Kidney (tissue), 14 donors: Measurements from ENCODE around the gene MFNG. TPM values are rescaled to one million over a fixed set of nuclear protein-coding genes. Genes with fewer than 3 reads are reported as not detected.

ENCODE experiments used
- DNase-seq, 5 donors: peaks; one replicate each; pipeline ENCODE4 v3.0.0-alpha.2; 2013 to 2020
- FAIRE-seq: peaks from 2 replicates; lab custom pipeline; 2012; peaks lifted over from hg19 to GRCh38; lab: Jason Lieb, UNC
- H3K27ac ChIP-seq, 2 donors: one replicate each; pipeline ENCODE4 v1.7.0; 2013; ENCODE audit warnings: low read depth in 2 of 2, low read length in 2 of 2, inconsistent platforms in 1 of 2
- H3K27me3 ChIP-seq: one replicate; pipeline ENCODE4 v1.7.1; 2013; ENCODE audit warnings: low read length, inconsistent platforms; ENCODE audit not compliant: control insufficient read depth, insufficient read depth
- H3K36me3 ChIP-seq, 3 donors: one replicate each; pipeline versions ENCODE4 v1.7.0 to v1.7.1; 2013; ENCODE audit warnings: low read length in 3 of 3, control low read depth in 1 of 3, inconsistent platforms in 1 of 3; ENCODE audit not compliant: insufficient read depth in 3 of 3, control insufficient read depth in 2 of 3
- H3K4me1 ChIP-seq, 3 donors: one replicate each; pipeline versions ENCODE4 v1.7.0 to v1.7.1; 2013; ENCODE audit warnings: low read length in 3 of 3, inconsistent platforms in 1 of 3, low read depth in 1 of 3; ENCODE audit not compliant: control insufficient read depth in 2 of 3, insufficient read depth in 2 of 3
- H3K4me3 ChIP-seq, 3 donors: one replicate each; pipeline versions ENCODE4 v1.7.0 to v1.8.1; 2013; ENCODE audit warnings: low read length in 3 of 3, control low read depth in 1 of 3, inconsistent platforms in 1 of 3
- H3K9ac ChIP-seq, 3 donors: one replicate each; pipeline versions ENCODE4 v1.7.0 to v1.7.1; 2013; ENCODE audit warnings: low read length in 3 of 3, control low read depth in 1 of 3, inconsistent platforms in 1 of 3
- H3K9me3 ChIP-seq, 3 donors: one replicate each; pipeline versions ENCODE4 v1.7.0 to v1.7.1; 2013; ENCODE audit warnings: low read length in 3 of 3, control low read depth in 1 of 3, inconsistent platforms in 1 of 3; ENCODE audit not compliant: control insufficient read depth in 2 of 3, insufficient read depth in 1 of 3
- CTCF ChIP-seq: IDR thresholded peaks from 3 replicates; pipeline ENCODE4 v1.5.1; 2012; ENCODE audit warnings: mild to moderate bottlenecking, moderate library complexity, borderline replicate concordance; ENCODE audit not compliant: insufficient read depth; ENCODE audit errors: extremely low read depth
- intact Hi-C: fragments of 100-400 bp; cut with DNase I; formaldehyde crosslinking; loops from one replicate; pipeline ENCODE4 v1.11.1; 2022
- polyA plus RNA-seq: library from polyadenylated mRNA; stranded (reverse); fragments of 350-450 nt; fragmentation: Illumina TruSeq; extraction: RNeasy Lipid Tissue Mini Kit (QIAGEN cat#74804); gene quantifications from one replicate; pipeline ENCODE4 v1.2.3, GENCODE V29; 2014; ENCODE audit warnings: low read depth, low replicate concordance; ENCODE audit not compliant: insufficient read depth
- total RNA-seq: library from RNA; stranded (reverse); fragmentation: NEBNext Ultra II Directional; extraction: Animal tissue kit (Norgen Biotek cat#: 25700); gene quantifications from one replicate; pipeline ENCODE4 v1.2.1, GENCODE V29; 2021
- donor health status: control.
- donor health status: control.
- donor health status: control.
- donor health status: control.
- donor health status: control.
- donor health status: DM: yes; HTN: yes; CAD: no.
- donor health status: Normal renal cell carcinoma (clear cell type).

MFNG gene
- total and polyA plus RNA-seq, 2 donors from 2014 or later: 9.1 to 31.1 TPM

- FAIRE-seq (no peak), DNase-seq (peak in 4 of 5 donors; percentile 73 to 79 (median 76))
- Histone ChIP-seq H3K27me3 (peaks cover 8% of the 10 kb centered on the region), H3K9me3 (no peaks in the 10 kb centered on the region), H3K9ac (no peak overlapping the region), H3K4me3 (peak overlapping the region in 1 of 3 donors; percentile 6), H3K4me1 (peaks cover 0 to 4% (median 0%) of the 10 kb centered on the region in 3 donors), H3K27ac (no peak overlapping the region), H3K36me3 (no peaks in the 10 kb centered on the region)
- TF ChIP-seq CTCF: no peak
- intact Hi-C loops: no loop called here
Measured at GRCh38 chr22:37425800-37426705, 60.1 kb downstream of the MFNG start.

- H3K27me3 ChIP-seq: peaks cover 15% of the 10 kb centered on the region
- FAIRE-seq: no peak
Measured at GRCh38 chr22:37425369-37425768, 60.8 kb downstream of the MFNG start.

GRCh38 chr22:37423283-37423682 lies 62.9 kb downstream of the MFNG start:
- peaks cover 16% of the 10 kb centered on the region for H3K27me3 ChIP-seq
- no peak for TF ChIP-seq CTCF
- intact Hi-C loops: no loop called here

More at GRCh38 chr22:37425369-37425768, 60.8 kb downstream of the MFNG start:
- DNase-seq: peak in 1 of 5 donors; percentile 48
- Histone ChIP-seq H3K4me1 (peaks cover 0 to 4% (median 0%) of the 10 kb centered on the region in 3 donors), H3K4me3 (no peak overlapping the region), H3K36me3 (no peaks in the 10 kb centered on the region), H3K9me3 (no peaks in the 10 kb centered on the region), H3K27ac (no peak overlapping the region), H3K9ac (no peak overlapping the region)
- intact Hi-C loops: no loop called here
- no peak for TF ChIP-seq CTCF

More at GRCh38 chr22:37423283-37423682, 62.9 kb downstream of the MFNG start:
- FAIRE-seq: no peak
- peaks cover 0 to 4% (median 0%) of the 10 kb centered on the region in 3 donors for H3K4me1 ChIP-seq
- H3K27ac ChIP-seq: no peak overlapping the region
- no peaks in the 10 kb centered on the region for H3K9me3 ChIP-seq
- no peak for DNase-seq
- no peak overlapping the region for H3K9ac ChIP-seq
- H3K36me3 ChIP-seq: no peaks in the 10 kb centered on the region
- no peak overlapping the region for H3K4me3 ChIP-seq
